CD14-positive monocyte (primary cell): Measurements from ENCODE around the gene CYTH4. TPM values are rescaled to one million over a fixed set of nuclear protein-coding genes. Genes with fewer than 3 reads are reported as not detected.

Source experiments
- DNase-seq, 3 donors: peaks; one replicate each; pipeline ENCODE4 v3.0.0-alpha.2; 2011 to 2022
- H2AFZ ChIP-seq: 2 replicates; pipeline ENCODE4 v1.6.0; 2012; ENCODE audit warnings: mild to moderate bottlenecking, low read depth, low read length, inconsistent platforms; ENCODE audit not compliant: insufficient read depth, poor library complexity, severe bottlenecking
- H3K27ac ChIP-seq, 2 donors: 1 replicate in 1 of 2; 2 replicates in 1 of 2; pipeline ENCODE4 v1.5.1; 2012 to 2013; ENCODE audit warnings: low read length in 2 of 2, control low read depth in 1 of 2, inconsistent platforms in 1 of 2, low read depth in 1 of 2, mild to moderate bottlenecking in 1 of 2
- H3K27me3 ChIP-seq, 2 donors: one replicate each; pipeline versions ENCODE4 v1.6.0 to v1.6.1; 2011 to 2013; ENCODE audit warnings: low read length in 2 of 2; ENCODE audit not compliant: control insufficient read depth in 2 of 2, insufficient read depth in 2 of 2
- H3K36me3 ChIP-seq, 2 donors: replicated peaks in 1 of 2; 1 replicate in 1 of 2; 2 replicates in 1 of 2; pipeline versions ENCODE4 v1.5.1 to v1.6.1; 2012 to 2013; ENCODE audit warnings: low read length in 2 of 2, control low read depth in 1 of 2, inconsistent platforms in 1 of 2, mild to moderate bottlenecking in 1 of 2; ENCODE audit not compliant: insufficient read depth in 2 of 2, control insufficient read depth in 1 of 2
- H3K4me1 ChIP-seq, 2 donors: 1 replicate in 1 of 2; 2 replicates in 1 of 2; pipeline versions ENCODE4 v1.5.1 to v1.6.1; 2012 to 2013; ENCODE audit warnings: low read length in 2 of 2, control low read depth in 1 of 2, inconsistent platforms in 1 of 2, mild to moderate bottlenecking in 1 of 2, moderate library complexity in 1 of 2; ENCODE audit not compliant: insufficient read depth in 2 of 2, control insufficient read depth in 1 of 2
- H3K4me2 ChIP-seq: replicated peaks from 2 replicates; pipeline ENCODE3; 2012; ENCODE audit warnings: low read length, moderate library complexity, mild to moderate bottlenecking; ENCODE audit not compliant: poor library complexity, severe bottlenecking; ENCODE audit errors: extremely low read depth
- H3K4me3 ChIP-seq, 3 experiments: fragments of 200-600 bp in 1 of 3; sonication (generic) in 1 of 3; replicated peaks in 1 of 3; 1 replicate in 2 of 3; 2 replicates in 1 of 3; pipeline ENCODE4 v1.5.1; 2011 to 2013; ENCODE audit warnings: low read length in 3 of 3, mild to moderate bottlenecking in 3 of 3, control low read depth in 2 of 3, low read depth in 2 of 3, inconsistent platforms in 1 of 3, moderate library complexity in 1 of 3
- H3K79me2 ChIP-seq: 2 replicates; pipeline ENCODE4 v1.6.0; 2012; ENCODE audit warnings: mild to moderate bottlenecking, control low read depth, inconsistent platforms, low read length, moderate library complexity; ENCODE audit not compliant: insufficient read depth
- H3K9ac ChIP-seq: 2 replicates; pipeline ENCODE4 v1.6.0; 2017; ENCODE audit warnings: low read length, mild to moderate bottlenecking; ENCODE audit not compliant: insufficient read depth, poor library complexity, severe bottlenecking
- H3K9me3 ChIP-seq, 2 donors: replicated peaks in 1 of 2; 1 replicate in 1 of 2; 2 replicates in 1 of 2; pipeline versions ENCODE4 v1.5.1 to v1.6.1; 2012 to 2013; ENCODE audit warnings: low read length in 2 of 2, control low read depth in 1 of 2; ENCODE audit not compliant: control insufficient read depth in 1 of 2, insufficient read depth in 1 of 2
- H4K20me1 ChIP-seq: 2 replicates; pipeline ENCODE4 v1.6.0; 2012; ENCODE audit warnings: mild to moderate bottlenecking, low read length, control low read depth, moderate library complexity; ENCODE audit not compliant: insufficient read depth
- H3K27ac Mint-ChIP-seq, 7 donors: one replicate each; pipeline ENCODE4 v1.8.0; 2020; ENCODE audit warnings: mild to moderate bottlenecking in 7 of 7, mixed read lengths in 7 of 7, moderate library complexity in 6 of 7, inconsistent platforms in 2 of 7
- H3K27me3 Mint-ChIP-seq, 3 donors: one replicate each; pipeline ENCODE4 v1.8.0; 2021 to 2022; ENCODE audit warnings: low read depth in 3 of 3, mild to moderate bottlenecking in 3 of 3, mixed read lengths in 3 of 3, moderate library complexity in 3 of 3, inconsistent platforms in 1 of 3
- H3K36me3 Mint-ChIP-seq, 2 donors: one replicate each; pipeline ENCODE4 v1.8.0; 2020; ENCODE audit warnings: mixed read lengths in 2 of 2, inconsistent platforms in 1 of 2, mild to moderate bottlenecking in 1 of 2
- H3K4me1 Mint-ChIP-seq: one replicate; pipeline ENCODE4 v1.8.0; 2020; ENCODE audit warnings: mild to moderate bottlenecking, mixed read lengths
- H3K4me3 Mint-ChIP-seq, 2 donors: one replicate each; pipeline ENCODE4 v1.8.0; 2020; ENCODE audit warnings: mild to moderate bottlenecking in 2 of 2, mixed read lengths in 2 of 2, moderate library complexity in 1 of 2
- H3K9me3 Mint-ChIP-seq, 7 donors: one replicate each; pipeline ENCODE4 v1.8.0; 2020 to 2022; ENCODE audit warnings: mixed read lengths in 7 of 7, mild to moderate bottlenecking in 6 of 7, moderate library complexity in 6 of 7, inconsistent platforms in 2 of 7
- CTCF ChIP-seq: fragments of 200-600 bp; IDR thresholded peaks from one replicate; pipeline ENCODE4 v1.8.0; 2022; ENCODE audit warnings: antibody characterized with exemption, mild to moderate bottlenecking
- WGBS: methylation state at CpG from one replicate; pipeline ENCODE4 v1.1.5; 2013; ENCODE audit warnings: missing lambda C conversion rate; ENCODE audit not compliant: insufficient coverage; 5-methylcytosine and 5-hydroxymethylcytosine counted together
- intact Hi-C, 2 donors: fragments of 100-400 bp; cut with micrococcal nuclease; formaldehyde crosslinking; loops; one replicate each; pipeline versions ENCODE4 v1.15.0 to v1.15.1; 2023
- polyA plus RNA-seq, 3 donors: library from polyadenylated mRNA; depleted of rRNA in 1 of 3; unstranded in 2 of 3; stranded (reverse) in 1 of 3; fragments of 300-500 nt in 2 of 3; fragments of >200 nt in 1 of 3; fragmentation: Illumina TruSeq in 2 of 3; gene quantifications; 1 replicate in 2 of 3; 2 replicates in 1 of 3; pipeline ENCODE4 v1.2.3, GENCODE V29; 2012 to 2021

The CYTH4 gene
- polyA plus RNA-seq, 3 donors, result 51.0 to 254 (median 70.0) TPM

- no peak for TF ChIP-seq CTCF
- no peaks in the 10 kb centered on the region for H3K27me3 ChIP-seq
- peaks cover 90% of the 10 kb centered on the region for H3K4me1 Mint-ChIP-seq
- peak overlapping the region; percentile 24 to 98 for H3K27ac ChIP-seq
- H3K27me3 Mint-ChIP-seq, result peaks cover 0 to under 1% (median 0%) of the 10 kb centered on the region in 3 donors
- no peaks in the 10 kb centered on the region for H3K9me3 ChIP-seq
- peaks cover 76% of the 10 kb centered on the region for H4K20me1 ChIP-seq
- H3K36me3 ChIP-seq, result peaks cover 55 to 68% of the 10 kb centered on the region in 2 donors
- no peak overlapping the region for H3K4me3 Mint-ChIP-seq
- H3K4me1 ChIP-seq, result peaks cover 94 to 99% of the 10 kb centered on the region in 2 donors
- H3K79me2 ChIP-seq, result peaks cover 95% of the 10 kb centered on the region
- no peak overlapping the region for H3K4me3 ChIP-seq
- DNase-seq, result peak in 1 of 3 donors; percentile 3
- H3K27ac Mint-ChIP-seq, result peak overlapping the region in 6 of 7 donors; percentile 10 to 99 (median 86)
- H3K36me3 Mint-ChIP-seq, result peaks cover 62 to 75% of the 10 kb centered on the region in 2 donors
- no peak overlapping the region for H3K4me2 ChIP-seq
- no peak overlapping the region for H2AFZ ChIP-seq
- H3K9ac ChIP-seq, result no peak overlapping the region
- intact Hi-C loops, result loop anchor here in 1 of 2 donors (5.0 kb wide), 1 partner anchor 43 kb away; the partner anchor contains the start of gene CYTH4
- H3K9me3 Mint-ChIP-seq, result no peaks in the 10 kb centered on the region
- WGBS, result 92% methylated on average over 5 of the region's 10 CpGs
Measured at GRCh38 chr22:37239336-37240239, 42.7 kb upstream of the CYTH4 start.

GRCh38 chr22:37240240-37240940, 41.9 kb upstream of the CYTH4 start:
- peaks cover 90% of the 10 kb centered on the region for H3K4me1 Mint-ChIP-seq
- peak in 1 of 3 donors; percentile 5 for DNase-seq
- peaks cover 87% of the 10 kb centered on the region for H3K79me2 ChIP-seq
- peaks cover 68% of the 10 kb centered on the region for H4K20me1 ChIP-seq
- TF ChIP-seq CTCF, result no peak
- peaks cover 94 to 99% of the 10 kb centered on the region in 2 donors for H3K4me1 ChIP-seq
- H3K36me3 Mint-ChIP-seq, result peaks cover 54 to 67% of the 10 kb centered on the region in 2 donors
- H3K27ac Mint-ChIP-seq, result peak overlapping the region; percentile 10 to 99 (median 97)
- intact Hi-C loops, result loop anchor here in 1 of 2 donors (5.0 kb wide), 1 partner anchor 42 kb away; the partner anchor contains the start of gene CYTH4
- H3K36me3 ChIP-seq, result peaks cover 53 to 60% of the 10 kb centered on the region in 2 donors
- H3K9me3 Mint-ChIP-seq, result no peaks in the 10 kb centered on the region
- H3K9ac ChIP-seq, result no peak overlapping the region
- H3K4me2 ChIP-seq, result no peak overlapping the region
- H3K27ac ChIP-seq, result peak overlapping the region; percentile 96 to 98
- H3K4me3 ChIP-seq, result no peak overlapping the region
- peaks cover 0 to 2% (median 0%) of the 10 kb centered on the region in 3 donors for H3K27me3 Mint-ChIP-seq
- WGBS, result 90% methylated on average over 9 of the region's 11 CpGs
- H3K4me3 Mint-ChIP-seq, result peak overlapping the region in 1 of 2 donors; percentile 37
- no peaks in the 10 kb centered on the region for H3K9me3 ChIP-seq
- no peaks in the 10 kb centered on the region for H3K27me3 ChIP-seq
- H2AFZ ChIP-seq, result no peak overlapping the region
